Mammary epithelial cell (primary cell): ENCODE results near the gene SLFN5.

ENCODE experiments used
- EZH2 ChIP-seq: IDR thresholded peaks from 2 replicates; pipeline ENCODE4 v1.6.1; 2012; ENCODE audit warnings: low read length, inconsistent platforms, borderline replicate concordance
- TF ChIP-seq, protein P1 (sequence below), 2 donors: IDR thresholded peaks in 1 of 2; conservative IDR thresholded peaks in 1 of 2; 2 replicates each; pipeline ENCODE4 v1.5.1; 2011 to 2012; ENCODE audit warnings: inconsistent platforms in 2 of 2, low read length in 2 of 2, mild to moderate bottlenecking in 2 of 2, control low read depth in 1 of 2, low read depth in 1 of 2; ENCODE audit not compliant: insufficient read depth in 1 of 2; ENCODE audit errors: extremely low read depth in 1 of 2

DNA sequence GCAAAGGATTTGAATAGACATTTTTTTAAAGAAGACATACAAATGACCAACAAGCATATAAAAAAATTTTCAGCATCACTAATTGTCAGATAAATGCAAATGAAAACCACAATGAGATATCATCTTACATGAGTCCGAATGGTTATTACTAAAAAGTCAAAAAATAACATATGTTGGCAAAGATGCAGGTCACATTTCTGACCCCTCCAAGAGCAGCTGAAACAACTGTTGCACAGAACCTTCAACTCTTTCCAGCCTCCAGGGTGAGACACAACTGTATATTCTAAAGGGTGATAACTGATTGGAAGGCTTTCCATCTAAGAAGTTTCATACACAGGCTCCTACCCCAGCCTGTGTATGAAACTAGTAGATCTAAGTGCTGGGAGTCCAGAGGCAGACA lies 51.9 kb downstream of the SLFN5 start:
- TF ChIP-seq, protein P1, sequence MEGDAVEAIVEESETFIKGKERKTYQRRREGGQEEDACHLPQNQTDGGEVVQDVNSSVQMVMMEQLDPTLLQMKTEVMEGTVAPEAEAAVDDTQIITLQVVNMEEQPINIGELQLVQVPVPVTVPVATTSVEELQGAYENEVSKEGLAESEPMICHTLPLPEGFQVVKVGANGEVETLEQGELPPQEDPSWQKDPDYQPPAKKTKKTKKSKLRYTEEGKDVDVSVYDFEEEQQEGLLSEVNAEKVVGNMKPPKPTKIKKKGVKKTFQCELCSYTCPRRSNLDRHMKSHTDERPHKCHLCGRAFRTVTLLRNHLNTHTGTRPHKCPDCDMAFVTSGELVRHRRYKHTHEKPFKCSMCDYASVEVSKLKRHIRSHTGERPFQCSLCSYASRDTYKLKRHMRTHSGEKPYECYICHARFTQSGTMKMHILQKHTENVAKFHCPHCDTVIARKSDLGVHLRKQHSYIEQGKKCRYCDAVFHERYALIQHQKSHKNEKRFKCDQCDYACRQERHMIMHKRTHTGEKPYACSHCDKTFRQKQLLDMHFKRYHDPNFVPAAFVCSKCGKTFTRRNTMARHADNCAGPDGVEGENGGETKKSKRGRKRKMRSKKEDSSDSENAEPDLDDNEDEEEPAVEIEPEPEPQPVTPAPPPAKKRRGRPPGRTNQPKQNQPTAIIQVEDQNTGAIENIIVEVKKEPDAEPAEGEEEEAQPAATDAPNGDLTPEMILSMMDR (conservative IDR thresholded peaks at IDR 0.05 in 1 of 2, IDR thresholded peaks at IDR 0.05 in 1 of 2; ENCODE audit: extremely low read depth in 1 of 2, insufficient read depth in 1 of 2, low read depth in 1 of 2, low read length in 2 of 2) = no peak
- TF ChIP-seq EZH2 = no peak
